ENCODE results near the gene TIA1.

- no peak for TF ChIP-seq CTCF (IDR thresholded peaks at IDR 0.05; ENCODE audit: poor library complexity, severe bottlenecking)
- no peak for TF ChIP-seq EZH2 (IDR thresholded peaks at IDR 0.05; ENCODE audit: borderline replicate concordance, insufficient read depth, low read length, poor library complexity, severe bottlenecking)
- no peak for TF ChIP-seq POLR2AphosphoS5 (IDR thresholded peaks at IDR 0.05)
- TF ChIP-seq SMC3 (conservative IDR thresholded peaks at IDR 0.05; ENCODE audit: poor library complexity) = no peak
- no peak for TF ChIP-seq EP300 (conservative IDR thresholded peaks at IDR 0.05; ENCODE audit: poor library complexity, severe bottlenecking)
- no peak for TF ChIP-seq REST (IDR thresholded peaks at IDR 0.05; ENCODE audit: borderline replicate concordance)
- no peak for TF ChIP-seq RAD21 (conservative IDR thresholded peaks at IDR 0.05)
- no peak for TF ChIP-seq TAF1 (IDR thresholded peaks at IDR 0.05; ENCODE audit: low read depth)
These were observed 4.4 kb downstream of the TIA1 start for GRCh38 chr2:70243806-70244584.
